ENCODE results near the gene USP32. TPM values are rescaled to one million over a fixed set of nuclear protein-coding genes. Genes with fewer than 3 reads are reported as not detected.

The USP32 gene, protein sequence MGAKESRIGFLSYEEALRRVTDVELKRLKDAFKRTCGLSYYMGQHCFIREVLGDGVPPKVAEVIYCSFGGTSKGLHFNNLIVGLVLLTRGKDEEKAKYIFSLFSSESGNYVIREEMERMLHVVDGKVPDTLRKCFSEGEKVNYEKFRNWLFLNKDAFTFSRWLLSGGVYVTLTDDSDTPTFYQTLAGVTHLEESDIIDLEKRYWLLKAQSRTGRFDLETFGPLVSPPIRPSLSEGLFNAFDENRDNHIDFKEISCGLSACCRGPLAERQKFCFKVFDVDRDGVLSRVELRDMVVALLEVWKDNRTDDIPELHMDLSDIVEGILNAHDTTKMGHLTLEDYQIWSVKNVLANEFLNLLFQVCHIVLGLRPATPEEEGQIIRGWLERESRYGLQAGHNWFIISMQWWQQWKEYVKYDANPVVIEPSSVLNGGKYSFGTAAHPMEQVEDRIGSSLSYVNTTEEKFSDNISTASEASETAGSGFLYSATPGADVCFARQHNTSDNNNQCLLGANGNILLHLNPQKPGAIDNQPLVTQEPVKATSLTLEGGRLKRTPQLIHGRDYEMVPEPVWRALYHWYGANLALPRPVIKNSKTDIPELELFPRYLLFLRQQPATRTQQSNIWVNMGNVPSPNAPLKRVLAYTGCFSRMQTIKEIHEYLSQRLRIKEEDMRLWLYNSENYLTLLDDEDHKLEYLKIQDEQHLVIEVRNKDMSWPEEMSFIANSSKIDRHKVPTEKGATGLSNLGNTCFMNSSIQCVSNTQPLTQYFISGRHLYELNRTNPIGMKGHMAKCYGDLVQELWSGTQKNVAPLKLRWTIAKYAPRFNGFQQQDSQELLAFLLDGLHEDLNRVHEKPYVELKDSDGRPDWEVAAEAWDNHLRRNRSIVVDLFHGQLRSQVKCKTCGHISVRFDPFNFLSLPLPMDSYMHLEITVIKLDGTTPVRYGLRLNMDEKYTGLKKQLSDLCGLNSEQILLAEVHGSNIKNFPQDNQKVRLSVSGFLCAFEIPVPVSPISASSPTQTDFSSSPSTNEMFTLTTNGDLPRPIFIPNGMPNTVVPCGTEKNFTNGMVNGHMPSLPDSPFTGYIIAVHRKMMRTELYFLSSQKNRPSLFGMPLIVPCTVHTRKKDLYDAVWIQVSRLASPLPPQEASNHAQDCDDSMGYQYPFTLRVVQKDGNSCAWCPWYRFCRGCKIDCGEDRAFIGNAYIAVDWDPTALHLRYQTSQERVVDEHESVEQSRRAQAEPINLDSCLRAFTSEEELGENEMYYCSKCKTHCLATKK (N-terminal part only)
- polyA plus RNA-seq = 19.4 and 21.2 TPM in 2 replicates

DNA sequence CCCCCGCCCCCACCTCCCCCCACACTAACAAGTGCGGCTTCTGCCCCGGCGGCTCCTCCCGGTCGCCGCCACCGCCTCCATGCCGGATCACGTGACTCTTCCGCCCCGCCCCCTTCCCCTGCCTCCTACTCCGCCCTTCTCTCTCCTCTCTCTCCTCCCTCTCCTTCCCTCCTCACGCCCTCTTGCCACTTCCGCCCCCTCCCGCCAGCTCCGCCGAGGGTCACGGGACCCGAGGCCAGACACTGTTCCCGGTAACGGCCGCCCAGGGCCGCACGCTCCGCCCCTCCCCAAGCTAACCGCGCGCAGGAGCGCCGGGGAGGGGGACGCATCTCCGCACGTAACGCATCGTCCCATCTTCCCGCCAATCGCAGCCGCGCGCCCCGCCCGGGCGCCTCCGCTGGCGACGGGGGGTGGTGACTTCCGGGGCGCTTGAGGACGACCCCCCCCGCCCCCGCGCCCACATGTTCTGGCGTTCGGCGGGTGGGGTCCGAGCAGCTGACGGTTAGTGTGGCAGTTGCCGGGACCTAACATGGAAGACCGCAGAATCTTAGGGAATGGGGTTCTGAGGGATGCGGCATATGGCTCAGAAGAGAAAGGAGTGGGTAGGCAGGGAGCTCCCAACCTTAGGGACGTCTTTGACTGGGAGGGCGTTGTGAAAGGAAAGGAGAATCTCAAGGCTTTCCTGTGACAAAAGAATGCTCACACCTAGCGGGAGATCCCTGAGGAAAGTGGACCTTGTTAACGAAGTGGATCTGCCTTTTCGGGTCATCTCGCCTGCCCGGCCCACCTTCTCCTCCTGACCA, at the start of gene USP32:
Gene USP32, minus strand, starts transcription at position 92 of the 803 bp plus-strand sequence. CDS start 194 bp downstream, outside the sequence.

DNA sequence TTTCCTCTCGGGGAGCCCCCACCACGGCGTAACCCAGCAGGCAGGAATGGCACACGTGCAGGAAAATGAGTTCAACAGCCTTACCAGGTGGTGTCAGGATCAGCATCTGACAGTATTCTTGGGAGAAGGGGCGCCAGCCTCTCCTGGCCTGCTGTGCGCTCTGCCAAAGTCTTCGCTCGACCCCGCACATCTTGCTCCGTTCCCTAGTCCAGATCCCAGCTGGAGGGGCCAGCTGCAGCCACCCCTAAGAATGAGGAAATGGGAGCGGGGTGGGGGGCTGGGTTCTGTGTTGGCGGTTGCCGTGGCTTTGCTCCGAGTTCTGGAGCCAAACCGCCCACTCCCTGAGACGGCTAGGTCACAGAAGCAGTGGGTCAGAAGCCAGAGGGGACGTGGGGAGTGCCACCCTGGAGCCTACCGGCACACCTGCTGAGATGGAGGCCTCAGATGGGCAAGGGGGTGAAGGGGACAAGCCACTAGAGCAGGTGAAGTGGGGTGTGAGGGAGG, 30.3 kb upstream of the USP32 start, which contains the start of gene CHCT1:
Gene CHCT1, plus strand, starts transcription at position 328 of the 504 bp plus-strand sequence. Its CDS starts 104 bp downstream, at position 432.

DNA sequence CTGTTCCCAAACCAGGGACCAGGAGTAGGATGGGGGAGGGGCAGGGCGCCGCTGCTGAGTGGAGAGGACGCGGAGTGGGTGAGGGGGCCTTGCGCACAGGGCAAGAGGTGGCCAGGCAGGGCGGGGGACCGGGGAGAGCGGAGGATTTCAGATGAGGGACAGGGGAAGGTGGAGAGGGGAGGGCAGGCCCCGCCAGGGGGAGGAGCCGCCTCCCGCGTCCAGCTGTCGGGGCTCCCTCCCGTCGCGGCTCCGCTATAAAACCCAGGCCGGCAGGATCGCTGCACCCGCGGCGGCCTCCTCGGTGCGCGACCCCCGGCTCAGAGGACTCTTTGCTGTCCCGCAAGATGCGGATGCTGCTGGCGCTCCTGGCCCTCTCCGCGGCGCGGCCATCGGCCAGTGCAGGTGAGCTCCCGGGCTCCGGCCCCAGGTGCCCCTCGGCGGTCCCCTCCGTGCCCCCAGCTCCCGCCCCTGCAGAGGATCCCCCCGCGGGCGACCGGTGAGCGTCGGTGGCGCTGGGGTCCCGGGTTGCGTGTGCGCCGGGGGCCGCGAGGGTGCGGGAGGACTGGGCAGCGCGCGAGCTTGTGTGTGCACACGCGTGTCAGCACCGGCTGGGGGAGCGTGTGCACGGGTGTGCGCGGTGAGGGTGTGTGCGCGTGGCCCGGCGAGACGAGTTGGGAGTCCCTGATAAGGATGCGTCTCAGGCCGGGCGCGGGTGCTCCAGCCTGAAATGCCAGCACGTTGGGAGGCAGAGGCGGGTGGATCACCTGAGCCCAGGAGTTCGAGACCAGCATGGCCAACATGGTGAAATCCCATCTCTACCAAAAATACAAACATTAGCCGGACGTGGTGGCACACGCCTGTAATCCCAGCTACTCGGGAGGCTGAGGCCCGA, 242.0 kb downstream of the USP32 start, which contains the start of gene CA4:
Gene CA4, plus strand, starts transcription at position 283 of the 892 bp plus-strand sequence. Its CDS starts 62 bp downstream, at position 345.

Other genes with a start within 250 kb of the USP32 start
- gene CA4, start 242.2 kb downstream of the USP32 start, polyA plus RNA-seq = 10.5 TPM in 1 of 2 replicates, not detected in the other
- gene CHCT1, start 30.4 kb upstream of the USP32 start, polyA plus RNA-seq = not detected in 2 replicates
- gene APPBP2, start 134.1 kb upstream of the USP32 start, polyA plus RNA-seq = 27.1 and 36.1 TPM in 2 replicates
- 5.2 and 6.2 TPM in 2 replicates for gene PPM1D, start 208.1 kb upstream of the USP32 start, polyA plus RNA-seq

Measured in Purkinje cell (primary cell).